Measurements from ENCODE around the gene ZNF747. TPM values are rescaled to one million over a fixed set of nuclear protein-coding genes. Genes with fewer than 3 reads are reported as not detected.

ZNF747 gene
- total RNA-seq, 1 donor from 2014 or later = 15.2 TPM

DNA sequence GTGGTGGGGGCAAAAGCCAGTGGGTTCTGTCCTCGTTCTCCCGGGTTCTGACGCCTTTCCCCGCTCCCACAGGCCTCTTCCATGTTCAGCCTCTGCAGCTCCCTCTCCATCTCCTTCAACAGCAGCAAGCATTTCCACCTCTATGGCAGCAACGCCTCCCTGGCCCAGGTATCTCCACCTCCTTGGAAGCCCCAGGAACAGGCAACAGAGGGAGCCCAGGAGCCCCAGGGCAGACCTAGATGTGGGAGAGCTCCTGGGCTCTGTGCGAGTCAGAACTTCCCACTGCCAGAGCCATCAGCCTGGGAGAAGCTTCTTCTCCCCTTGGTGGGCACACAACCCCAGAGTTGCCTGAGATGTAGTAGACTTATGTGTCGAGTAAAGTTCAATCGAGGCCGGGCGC, 16.1 kb downstream of the ZNF747 start:
- Mint-ChIP-seq H3K9me3 (no peaks in the 10 kb centered on the region), H3K4me1 (no peaks in the 10 kb centered on the region), H3K27me3 (ENCODE audit: low read depth) (peaks cover 7% of the 10 kb centered on the region), H3K4me3 (no peak overlapping the region), H3K27ac (no peak overlapping the region), H3K36me3 (no peaks in the 10 kb centered on the region)
- DNase-seq (ENCODE audit: low spot score in 2 of 2, unreplicated experiment in 2 of 2) = no peak
- TF ChIP-seq, protein P1, sequence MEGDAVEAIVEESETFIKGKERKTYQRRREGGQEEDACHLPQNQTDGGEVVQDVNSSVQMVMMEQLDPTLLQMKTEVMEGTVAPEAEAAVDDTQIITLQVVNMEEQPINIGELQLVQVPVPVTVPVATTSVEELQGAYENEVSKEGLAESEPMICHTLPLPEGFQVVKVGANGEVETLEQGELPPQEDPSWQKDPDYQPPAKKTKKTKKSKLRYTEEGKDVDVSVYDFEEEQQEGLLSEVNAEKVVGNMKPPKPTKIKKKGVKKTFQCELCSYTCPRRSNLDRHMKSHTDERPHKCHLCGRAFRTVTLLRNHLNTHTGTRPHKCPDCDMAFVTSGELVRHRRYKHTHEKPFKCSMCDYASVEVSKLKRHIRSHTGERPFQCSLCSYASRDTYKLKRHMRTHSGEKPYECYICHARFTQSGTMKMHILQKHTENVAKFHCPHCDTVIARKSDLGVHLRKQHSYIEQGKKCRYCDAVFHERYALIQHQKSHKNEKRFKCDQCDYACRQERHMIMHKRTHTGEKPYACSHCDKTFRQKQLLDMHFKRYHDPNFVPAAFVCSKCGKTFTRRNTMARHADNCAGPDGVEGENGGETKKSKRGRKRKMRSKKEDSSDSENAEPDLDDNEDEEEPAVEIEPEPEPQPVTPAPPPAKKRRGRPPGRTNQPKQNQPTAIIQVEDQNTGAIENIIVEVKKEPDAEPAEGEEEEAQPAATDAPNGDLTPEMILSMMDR (IDR thresholded peaks at IDR 0.05; ENCODE audit: unreplicated experiment) = no peak

DNA sequence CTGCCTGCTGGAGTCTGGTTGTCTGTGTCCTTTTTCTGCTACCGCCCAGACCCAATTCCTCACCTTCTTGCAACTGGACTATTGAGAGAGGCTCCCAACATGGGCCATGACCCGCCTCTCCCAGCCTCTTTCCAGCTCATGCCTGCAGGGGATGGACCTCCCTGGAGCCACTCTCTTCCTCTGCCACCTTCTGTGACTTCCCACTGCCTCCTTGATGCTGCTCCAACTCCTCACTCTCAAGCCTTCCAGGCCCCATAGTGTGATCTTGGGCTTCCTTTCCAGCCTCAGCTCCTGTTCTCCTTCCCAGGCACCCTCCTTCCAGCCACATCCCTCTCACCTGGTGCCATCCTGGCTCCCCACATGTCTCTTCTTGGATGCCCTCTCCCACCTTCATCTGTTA, 19.4 kb downstream of the ZNF747 start:
- Mint-ChIP-seq H3K27ac (no peak overlapping the region), H3K9me3 (no peaks in the 10 kb centered on the region), H3K27me3 (ENCODE audit: low read depth) (peaks cover 13% of the 10 kb centered on the region), H3K36me3 (no peaks in the 10 kb centered on the region), H3K4me3 (no peak overlapping the region), H3K4me1 (no peaks in the 10 kb centered on the region)
- TF ChIP-seq, protein P1 (IDR thresholded peaks at IDR 0.05; ENCODE audit: unreplicated experiment) = no peak
- no peak for DNase-seq (ENCODE audit: low spot score in 2 of 2, unreplicated experiment in 2 of 2)

DNA sequence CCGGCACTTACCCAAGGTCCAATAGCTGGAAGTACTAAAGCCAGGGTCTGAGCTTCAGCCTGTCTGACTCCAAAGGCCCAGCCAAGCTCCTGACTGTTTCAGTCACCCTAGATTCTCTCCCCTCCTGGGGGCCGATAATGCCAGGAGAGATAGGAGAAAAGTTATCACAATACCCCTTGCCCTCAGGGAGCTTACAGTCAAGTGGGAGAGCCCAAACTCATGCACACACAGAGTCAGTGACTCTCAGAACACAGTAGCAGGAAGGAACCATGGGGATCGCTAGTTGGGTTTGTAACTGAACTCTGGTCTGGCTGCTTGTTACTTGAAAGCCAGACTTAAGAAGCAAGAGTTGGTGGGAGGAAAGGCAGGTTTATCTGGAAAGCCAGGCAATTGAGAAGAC, 23.1 kb downstream of the ZNF747 start:
- no peak overlapping the region for H3K27ac Mint-ChIP-seq
- no peak overlapping the region for H3K4me3 Mint-ChIP-seq
- TF ChIP-seq, protein P1 (IDR thresholded peaks at IDR 0.05; ENCODE audit: unreplicated experiment) = no peak
- no peak for DNase-seq (ENCODE audit: low spot score in 2 of 2, unreplicated experiment in 2 of 2)
- peaks cover 5% of the 10 kb centered on the region for H3K27me3 Mint-ChIP-seq (ENCODE audit: low read depth)
- H3K9me3 Mint-ChIP-seq = no peaks in the 10 kb centered on the region
- H3K36me3 Mint-ChIP-seq = no peaks in the 10 kb centered on the region
- H3K4me1 Mint-ChIP-seq = no peaks in the 10 kb centered on the region

DNA sequence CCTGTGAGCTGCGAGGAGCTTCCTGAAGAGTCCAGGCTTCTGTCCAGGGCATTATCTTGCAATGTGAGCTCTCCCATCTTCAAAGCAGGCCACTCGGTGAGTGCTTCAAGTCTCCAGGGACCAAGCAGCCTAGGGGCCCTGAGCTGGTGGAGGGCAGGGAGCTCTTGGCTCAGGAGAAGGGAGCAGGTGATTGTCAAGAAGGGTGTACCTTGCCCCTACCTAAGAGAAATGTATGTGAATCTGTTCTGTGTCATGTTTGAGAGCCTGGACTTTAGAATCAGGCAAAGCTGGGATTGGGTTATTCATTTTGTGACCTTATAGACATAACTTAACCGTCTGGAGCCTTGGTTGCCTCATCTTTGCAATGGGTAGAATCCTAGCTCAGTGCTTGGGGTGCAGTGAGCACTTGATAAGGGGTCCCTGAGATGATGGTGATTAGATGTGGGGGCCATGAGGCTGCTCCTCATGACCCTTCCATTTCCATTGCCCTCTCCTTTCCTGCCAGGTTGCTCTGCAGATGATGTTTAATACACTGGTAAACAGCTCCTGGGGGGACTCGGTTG, 24.2 kb downstream of the ZNF747 start:
- H3K27me3 Mint-ChIP-seq (ENCODE audit: low read depth) = peaks cover 5% of the 10 kb centered on the region
- TF ChIP-seq, protein P1 (IDR thresholded peaks at IDR 0.05; ENCODE audit: unreplicated experiment) = no peak
- H3K27ac Mint-ChIP-seq = no peak overlapping the region
- no peak overlapping the region for H3K4me3 Mint-ChIP-seq
- no peaks in the 10 kb centered on the region for H3K4me1 Mint-ChIP-seq
- H3K9me3 Mint-ChIP-seq = no peaks in the 10 kb centered on the region
- DNase-seq (ENCODE audit: low spot score in 2 of 2, unreplicated experiment in 2 of 2) = no peak
- no peaks in the 10 kb centered on the region for H3K36me3 Mint-ChIP-seq

DNA sequence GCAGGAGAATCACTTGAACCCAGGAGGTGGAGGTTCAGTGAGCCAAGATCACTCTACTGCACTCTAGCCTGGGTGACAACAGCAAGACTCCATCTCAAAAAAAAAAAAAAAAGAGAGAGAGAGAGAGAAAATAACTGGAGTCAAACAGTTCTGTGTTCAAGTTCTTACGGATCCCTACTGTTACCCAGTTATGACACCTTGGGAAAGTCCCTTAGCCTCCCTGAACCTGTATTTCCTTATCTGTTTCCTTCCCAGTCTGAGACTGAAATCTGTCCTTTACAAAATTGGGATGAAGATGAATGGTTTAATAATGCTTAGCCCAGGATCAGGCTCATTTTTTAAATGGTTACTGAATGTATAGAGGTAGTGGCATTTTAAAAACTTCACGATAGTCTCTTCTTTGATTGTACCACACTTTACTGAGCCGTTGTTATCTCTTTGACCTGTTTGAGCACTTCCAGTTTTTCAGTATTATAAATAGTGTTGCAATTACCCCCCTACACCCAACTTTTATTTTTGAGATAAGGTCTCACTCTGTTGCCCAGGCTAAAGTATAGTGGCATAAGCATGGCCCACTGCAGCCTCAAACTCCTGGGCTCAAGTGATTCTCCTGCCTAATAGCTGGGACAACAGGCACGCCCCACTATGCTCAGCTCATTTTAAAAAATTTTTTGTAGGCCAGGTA, 25.4 kb downstream of the ZNF747 start:
- no peaks in the 10 kb centered on the region for H3K36me3 Mint-ChIP-seq

More for the DNA sequence above, 25.4 kb downstream of the ZNF747 start:
- no peak for DNase-seq (ENCODE audit: low spot score in 2 of 2, unreplicated experiment in 2 of 2)
- Mint-ChIP-seq H3K27me3 (ENCODE audit: low read depth) (peaks cover 5% of the 10 kb centered on the region), H3K4me1 (no peaks in the 10 kb centered on the region), H3K27ac (no peak overlapping the region), H3K4me3 (no peak overlapping the region), H3K9me3 (no peaks in the 10 kb centered on the region)
- TF ChIP-seq, protein P1 (IDR thresholded peaks at IDR 0.05; ENCODE audit: unreplicated experiment) = no peak

Measured in mesothelial cell of epicardium (in vitro differentiated cells).